GM21619 (cell line): Measurements from ENCODE around the gene NUP210.

Experiments used
- ATAC-seq: cut with Tn5 transposase; IDR thresholded peaks from one replicate; pipeline ENCODE4 v1.9.1; 2021; ENCODE audit not compliant: unreplicated experiment

The NUP210 gene

DNA sequence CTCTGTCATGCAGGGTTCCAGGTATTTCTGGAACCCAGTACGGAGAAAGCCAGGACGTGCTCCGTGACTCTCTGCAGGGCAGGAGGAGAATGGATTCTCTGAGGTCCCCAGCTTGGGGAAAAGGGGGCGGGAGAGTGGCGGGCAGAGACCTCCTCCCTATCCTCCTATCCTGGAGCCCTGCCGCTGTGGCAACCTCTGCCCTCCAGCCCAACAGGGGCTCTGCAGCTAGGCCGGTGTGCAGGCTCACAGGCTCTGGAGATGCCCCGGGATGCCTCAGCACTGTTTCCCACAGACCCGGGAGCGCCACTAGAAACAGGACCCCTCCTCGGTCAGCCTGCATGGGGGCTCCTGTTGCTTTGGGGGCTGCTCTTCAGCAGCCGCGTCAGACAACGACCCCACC is 43.1 kb downstream of the NUP210 start:
- no peak for ATAC-seq

GRCh38 chr3:13376091-13376490 is 44.0 kb downstream of the NUP210 start:
- ATAC-seq: no peak

DNA sequence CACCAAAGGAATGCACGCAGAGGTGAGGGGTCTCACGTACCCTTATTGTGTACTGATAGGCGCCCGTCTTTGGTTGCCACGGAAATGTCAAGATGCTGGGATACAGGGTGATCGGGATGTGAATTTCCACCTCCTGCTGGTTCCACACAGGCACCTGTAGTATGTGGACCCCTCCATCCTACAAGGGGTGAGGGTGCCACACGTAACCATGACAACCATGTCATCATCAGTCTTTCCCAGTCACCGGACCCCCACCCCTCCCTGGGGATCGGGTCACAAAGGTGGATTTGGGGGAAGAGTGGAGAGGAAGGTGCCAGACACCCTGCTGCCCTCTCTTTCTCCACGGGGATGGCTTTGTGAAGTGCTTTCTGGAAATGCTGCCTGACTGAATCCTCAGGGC is 44.7 kb downstream of the NUP210 start:
- no peak for ATAC-seq

DNA sequence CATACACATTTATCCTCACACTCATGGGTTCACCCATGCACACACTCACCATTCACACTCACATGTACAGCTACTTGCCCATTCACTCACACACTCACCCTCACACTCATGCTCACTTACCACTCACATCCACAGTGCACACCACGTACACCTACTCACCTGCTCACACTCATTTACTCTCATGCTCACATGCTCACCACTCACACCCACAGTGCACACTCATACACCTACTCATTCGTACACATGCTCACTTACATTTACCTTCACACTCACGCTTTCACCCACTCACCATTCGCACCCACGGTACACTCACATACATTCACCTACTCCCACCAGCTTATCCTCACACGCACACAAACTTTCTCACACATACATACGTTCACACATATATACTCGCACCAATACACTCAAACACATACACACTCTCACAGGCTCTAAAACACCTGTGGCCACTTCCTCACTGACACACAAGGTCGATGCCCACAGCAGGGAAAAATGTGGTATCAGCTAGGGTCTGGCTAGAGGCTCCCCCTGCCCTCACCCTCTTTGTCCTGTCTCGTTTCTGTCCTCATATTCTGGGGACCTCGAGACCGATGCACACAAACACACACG is 46.0 kb downstream of the NUP210 start:
- no peak for ATAC-seq

DNA sequence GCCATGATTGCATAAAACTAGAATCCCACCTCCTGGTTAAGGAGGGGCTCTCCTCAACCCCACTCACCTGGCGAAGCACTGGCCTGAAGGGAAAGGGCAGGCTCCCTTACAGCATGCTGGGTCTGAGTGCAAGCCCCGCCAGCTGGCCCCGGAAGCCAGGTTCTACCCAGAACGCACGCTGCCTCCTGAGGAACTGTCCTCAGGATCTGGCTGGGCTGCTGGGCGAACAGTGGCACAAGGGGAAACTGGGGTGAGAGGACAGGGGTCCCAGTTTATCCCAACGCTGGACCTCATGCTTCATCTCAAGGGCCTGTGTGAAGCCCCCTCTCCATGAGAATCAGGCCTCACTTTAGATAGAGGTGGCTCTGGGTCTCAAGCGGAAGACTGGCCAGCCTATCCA is 47.5 kb downstream of the NUP210 start:
- no peak for ATAC-seq

DNA sequence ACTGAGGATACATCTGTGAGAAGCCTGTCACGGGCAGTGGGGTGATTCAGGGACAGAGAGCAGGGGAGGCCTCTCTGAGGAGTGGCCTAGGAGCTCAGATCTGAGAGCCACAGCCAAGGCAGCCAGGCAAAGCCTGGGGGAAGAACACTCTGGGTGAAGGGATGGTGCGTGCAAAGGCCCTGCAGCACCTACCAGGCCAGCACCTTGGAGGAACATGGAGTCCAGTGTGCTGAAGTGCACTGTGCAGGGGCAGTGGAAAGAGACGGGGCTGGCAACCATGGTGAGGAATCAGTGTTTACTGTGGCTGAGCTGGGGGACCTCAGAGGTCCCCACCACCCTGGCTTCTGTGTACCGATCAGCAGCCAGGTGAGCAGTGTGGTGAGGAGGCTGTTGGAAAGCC is 48.0 kb downstream of the NUP210 start:
- ATAC-seq: no peak

DNA sequence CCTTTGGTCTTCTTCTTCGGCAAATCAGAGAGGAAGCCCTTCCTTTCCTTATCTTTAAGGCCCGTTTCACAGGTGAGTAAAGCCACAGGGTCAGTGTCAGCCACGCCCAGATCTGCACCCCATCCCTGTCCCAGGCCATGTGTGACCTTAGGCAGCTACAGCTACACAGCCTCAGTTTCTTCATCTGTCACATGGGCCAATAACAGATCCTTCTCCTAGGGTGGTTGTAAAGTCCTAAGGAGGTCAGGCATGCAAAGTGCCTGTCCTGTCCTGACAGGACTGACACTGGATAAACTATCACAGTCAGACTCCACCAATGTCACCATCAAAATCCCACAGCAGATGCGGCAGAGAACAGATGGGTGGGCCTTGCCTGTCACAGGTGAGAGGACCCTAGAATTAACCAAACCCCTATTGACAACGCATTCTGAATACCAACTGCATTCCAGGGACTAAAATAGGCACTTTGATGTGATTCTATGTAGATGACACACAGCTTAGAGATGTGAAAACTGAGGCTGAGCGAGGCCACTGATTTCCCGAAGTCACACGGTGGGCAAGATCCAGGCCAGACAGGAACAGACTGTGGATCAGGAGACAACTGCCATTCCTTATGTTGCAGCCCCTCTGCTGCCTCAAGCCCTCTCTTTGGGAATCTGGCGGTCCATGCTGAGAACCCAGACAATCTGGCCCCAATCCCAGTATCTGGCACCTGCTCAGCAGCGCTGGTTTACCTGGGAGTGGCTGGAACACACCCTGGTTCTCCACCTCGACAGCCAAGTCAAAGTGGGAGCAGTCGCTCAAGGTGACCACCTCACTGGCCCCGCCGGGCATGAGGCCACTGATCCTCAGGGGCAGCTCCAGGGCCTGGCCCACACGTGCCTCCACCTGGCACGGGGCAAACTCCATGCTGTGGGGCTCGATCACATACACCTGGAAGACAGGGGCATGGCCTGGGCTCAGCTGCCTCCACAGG is 48.7 kb downstream of the NUP210 start:
- ATAC-seq: no peak

DNA sequence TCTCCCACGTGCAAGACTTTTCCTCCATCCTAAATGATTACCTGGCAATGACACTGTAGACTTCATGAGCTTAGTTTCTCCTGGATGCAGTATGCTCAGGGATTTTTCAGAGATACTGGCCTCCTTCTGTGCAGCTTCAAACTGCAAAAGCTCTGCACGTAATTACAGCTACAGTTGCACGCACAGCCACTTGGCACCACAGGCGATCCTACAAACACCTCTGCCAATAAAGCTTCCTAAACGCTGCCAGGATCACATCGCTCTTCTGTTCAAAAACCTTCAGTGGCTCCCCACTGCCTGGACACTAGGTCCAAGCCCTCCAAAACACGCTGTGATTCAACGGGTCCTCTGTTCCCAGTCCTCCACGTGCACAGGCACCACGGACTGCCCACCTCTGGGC is 49.5 kb downstream of the NUP210 start:
- no peak for ATAC-seq

- ATAC-seq: no peak
Measured at GRCh38 chr3:13370055-13370454, 50.1 kb downstream of the NUP210 start.

DNA sequence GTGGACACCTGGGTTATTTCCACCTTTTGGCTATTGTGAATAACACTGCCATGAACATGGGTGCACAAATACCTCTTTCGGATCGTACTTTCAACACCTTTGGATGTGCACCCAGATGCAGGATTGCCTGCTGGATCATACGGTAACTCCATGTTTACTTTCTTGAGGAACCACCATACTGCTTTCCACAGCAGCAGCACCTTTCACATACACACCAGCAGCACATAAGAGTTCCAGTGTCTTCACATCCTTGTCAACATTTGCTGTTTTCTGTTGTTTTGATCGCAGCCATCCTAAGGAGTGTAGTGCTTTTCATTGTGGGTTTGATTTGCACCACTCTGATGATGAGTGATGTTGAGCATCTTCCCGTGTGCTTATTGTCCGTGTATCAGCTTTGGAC is 51.3 kb downstream of the NUP210 start:
- ATAC-seq: no peak

DNA sequence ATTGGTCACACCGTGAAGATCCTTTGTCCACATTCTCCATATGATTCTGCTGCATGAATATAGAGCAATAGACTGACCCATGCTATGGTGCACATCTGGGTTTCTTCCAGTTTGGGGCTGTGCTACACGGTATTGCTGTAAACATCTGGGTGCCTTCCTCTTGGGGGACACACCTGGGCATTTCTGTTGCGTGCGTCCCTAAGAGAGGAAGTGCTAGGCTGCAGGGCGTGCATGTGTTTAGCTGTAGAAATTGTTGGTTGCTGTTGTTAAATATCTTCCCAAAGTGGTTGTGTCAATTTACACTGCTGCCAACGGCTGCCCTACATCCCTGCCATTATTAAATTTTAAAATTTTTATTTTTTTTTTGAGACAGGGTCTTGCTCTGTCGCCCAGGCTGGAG is 52.4 kb downstream of the NUP210 start:
- ATAC-seq: no peak

GRCh38 chr3:13365390-13366379 is 54.4 kb downstream of the NUP210 start:
- ATAC-seq: no peak

DNA sequence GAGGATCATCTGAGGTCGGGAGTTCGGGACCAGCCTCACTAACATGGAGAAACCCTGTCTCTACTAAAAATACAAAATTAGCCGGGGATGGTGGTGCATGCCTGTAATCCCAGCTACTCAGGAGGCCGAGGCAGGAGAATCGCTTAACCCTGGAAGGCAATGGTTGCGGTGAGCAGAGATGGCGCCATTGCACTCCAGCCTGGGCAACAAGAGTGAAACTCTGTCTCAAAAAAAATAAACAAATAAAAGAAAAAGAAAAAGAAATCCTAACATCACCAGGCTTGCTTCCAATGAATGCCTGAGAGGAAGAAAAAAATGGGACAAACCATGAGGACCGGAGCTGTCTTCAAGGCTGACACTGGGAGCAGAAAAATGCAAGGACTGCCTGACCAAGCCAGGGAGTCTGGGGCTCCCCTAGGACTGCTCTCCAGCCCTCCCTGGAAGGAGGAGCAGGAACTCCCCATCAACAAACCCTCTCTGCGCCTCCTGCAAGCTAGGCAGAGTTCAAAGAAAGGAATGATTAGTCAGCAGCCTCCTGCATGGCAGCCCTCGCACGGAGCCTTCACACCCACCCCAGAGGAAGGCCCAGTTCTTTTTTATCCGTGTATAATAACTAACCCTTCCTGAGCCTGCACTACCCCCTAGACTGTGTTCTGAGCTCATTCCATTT is 55.4 kb downstream of the NUP210 start:
- ATAC-seq: no peak

- no peak for ATAC-seq
Measured at GRCh38 chr3:13362551-13362950, 57.6 kb downstream of the NUP210 start.

- ATAC-seq: no peak
Measured at GRCh38 chr3:13359916-13360315, 60.2 kb downstream of the NUP210 start.

GRCh38 chr3:13358643-13359042 is 61.5 kb downstream of the NUP210 start:
- no peak for ATAC-seq

GRCh38 chr3:13358051-13358450 is 62.1 kb downstream of the NUP210 start:
- ATAC-seq: no peak

- ATAC-seq: no peak
Measured at GRCh38 chr3:13357074-13357473, 63.0 kb downstream of the NUP210 start.

- no peak for ATAC-seq
Measured at GRCh38 chr3:13353936-13354542, 66.1 kb downstream of the NUP210 start.

DNA sequence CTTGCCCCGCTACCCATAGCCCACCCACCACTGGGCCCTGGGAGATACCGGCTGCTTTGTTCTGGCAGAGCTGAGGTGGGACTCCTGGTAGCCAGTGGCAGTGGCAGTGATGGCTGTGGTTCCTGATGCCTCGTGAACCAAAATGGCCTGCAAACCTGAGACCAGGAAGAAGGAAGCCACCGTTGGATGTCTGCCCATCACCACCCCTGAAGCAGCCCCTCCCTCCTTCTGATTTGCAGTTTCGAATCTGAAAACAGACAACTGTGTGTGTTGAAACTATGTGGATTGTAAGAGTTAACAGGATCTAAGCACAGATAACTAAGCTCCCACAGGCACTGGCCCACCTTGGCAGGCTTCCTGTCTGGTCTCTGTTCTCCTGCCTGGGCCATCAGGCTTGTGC is 66.6 kb downstream of the NUP210 start:
- no peak for ATAC-seq
